ENCODE data around the gene KHNYN. TPM values are rescaled to one million over a fixed set of nuclear protein-coding genes. Genes with fewer than 3 reads are reported as not detected.

The KHNYN gene
- polyA plus RNA-seq, 1 experiment, result 19.7 TPM

DNA sequence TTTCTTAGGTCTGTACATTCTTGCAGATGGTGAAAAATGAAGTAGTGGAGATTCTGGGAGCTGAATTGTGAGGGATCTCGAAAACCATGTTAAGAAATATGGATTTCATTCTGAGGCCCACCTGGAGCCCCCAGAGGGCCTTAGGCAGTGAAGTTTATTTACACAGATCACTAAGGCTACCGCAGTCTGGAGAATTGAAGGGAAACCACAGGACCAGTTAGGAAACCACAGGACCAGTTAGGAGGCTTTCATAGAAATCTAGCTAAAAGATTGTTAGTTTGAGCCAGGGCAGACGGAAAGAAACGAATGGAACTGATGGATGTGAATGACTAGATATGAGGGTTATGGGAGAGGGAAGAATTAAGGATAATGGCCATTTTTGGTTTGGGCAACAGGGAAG lies 7.5 kb upstream of the KHNYN start:
- Histone ChIP-seq H3K27me3 (ENCODE audit: control insufficient read depth, insufficient read depth, low read length) (peaks cover 2% of the 10 kb centered on the region; the same call in 1 of the 2 replicates), H3K4me3 (ENCODE audit: low read depth, low read length) (no peak overlapping the region), H3K36me3 (ENCODE audit: control insufficient read depth, insufficient read depth, low read length) (no peaks in the 10 kb centered on the region)
- ChIA-PET POLR2A (no interaction called here), CTCF (interaction anchor here (1.8 to 2.9 kb wide), 3 partner anchors 10 to 15 kb away, joined by 6 to 15 read pairs (median 6); no protein-coding TSS in a partner anchor)
- TF ChIP-seq, protein P1, sequence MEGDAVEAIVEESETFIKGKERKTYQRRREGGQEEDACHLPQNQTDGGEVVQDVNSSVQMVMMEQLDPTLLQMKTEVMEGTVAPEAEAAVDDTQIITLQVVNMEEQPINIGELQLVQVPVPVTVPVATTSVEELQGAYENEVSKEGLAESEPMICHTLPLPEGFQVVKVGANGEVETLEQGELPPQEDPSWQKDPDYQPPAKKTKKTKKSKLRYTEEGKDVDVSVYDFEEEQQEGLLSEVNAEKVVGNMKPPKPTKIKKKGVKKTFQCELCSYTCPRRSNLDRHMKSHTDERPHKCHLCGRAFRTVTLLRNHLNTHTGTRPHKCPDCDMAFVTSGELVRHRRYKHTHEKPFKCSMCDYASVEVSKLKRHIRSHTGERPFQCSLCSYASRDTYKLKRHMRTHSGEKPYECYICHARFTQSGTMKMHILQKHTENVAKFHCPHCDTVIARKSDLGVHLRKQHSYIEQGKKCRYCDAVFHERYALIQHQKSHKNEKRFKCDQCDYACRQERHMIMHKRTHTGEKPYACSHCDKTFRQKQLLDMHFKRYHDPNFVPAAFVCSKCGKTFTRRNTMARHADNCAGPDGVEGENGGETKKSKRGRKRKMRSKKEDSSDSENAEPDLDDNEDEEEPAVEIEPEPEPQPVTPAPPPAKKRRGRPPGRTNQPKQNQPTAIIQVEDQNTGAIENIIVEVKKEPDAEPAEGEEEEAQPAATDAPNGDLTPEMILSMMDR (IDR thresholded peaks at IDR 0.05; ENCODE audit: insufficient read depth, low read depth, low read length), result no peak
- DNase-seq (ENCODE audit: low read depth), result no peak

DNA sequence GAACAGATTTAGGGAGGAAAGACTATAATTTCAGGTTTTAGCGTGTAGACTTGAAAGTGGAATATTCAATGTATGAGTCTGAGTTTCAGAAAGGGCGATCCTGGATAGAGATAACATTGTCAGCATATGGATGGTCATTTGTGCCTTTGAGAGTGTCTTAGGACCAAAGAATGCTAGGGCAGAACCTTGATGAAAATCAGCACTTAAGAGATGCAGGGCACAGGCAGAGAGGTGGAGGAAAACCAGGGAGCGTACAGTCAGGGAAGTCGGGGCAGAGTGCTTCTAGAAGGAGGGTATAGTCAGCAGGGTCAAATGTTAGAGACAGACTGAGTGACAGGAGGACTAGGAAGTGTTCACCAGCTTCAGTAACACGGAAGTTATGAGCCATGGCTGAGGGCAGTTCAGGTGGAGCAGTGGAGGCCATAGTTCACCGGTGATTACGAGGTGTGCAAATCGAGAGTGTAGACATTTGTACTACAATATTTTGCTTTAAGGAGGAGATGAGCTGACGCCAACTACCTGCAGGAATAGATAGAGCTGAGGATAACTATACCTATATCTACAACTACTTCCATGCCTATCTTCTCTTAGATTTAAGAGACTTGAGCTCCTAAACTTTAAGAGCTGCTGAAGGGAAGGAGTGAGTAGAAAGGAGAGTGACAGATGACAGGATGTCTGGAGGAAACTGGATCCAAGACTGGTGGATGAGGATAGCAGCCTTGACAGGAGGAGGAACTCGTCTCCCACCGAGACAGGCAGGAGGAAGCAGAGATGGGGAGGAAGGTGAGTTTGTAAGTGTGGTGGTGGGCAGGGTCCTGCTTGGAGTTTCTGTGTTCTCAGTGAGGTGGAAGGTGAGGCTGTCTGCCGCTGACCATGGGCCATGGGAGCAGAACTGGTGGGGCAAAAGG lies 6.8 kb upstream of the KHNYN start:
- Histone ChIP-seq H3K4me3 (ENCODE audit: low read depth, low read length) (no peak overlapping the region), H3K27me3 (ENCODE audit: control insufficient read depth, insufficient read depth, low read length) (peaks cover 2% of the 10 kb centered on the region; the same call in 1 of the 2 replicates), H3K36me3 (ENCODE audit: control insufficient read depth, insufficient read depth, low read length) (no peaks in the 10 kb centered on the region)
- TF ChIP-seq, protein P1 (IDR thresholded peaks at IDR 0.05; ENCODE audit: insufficient read depth, low read depth, low read length), result no peak
- no peak for DNase-seq (ENCODE audit: low read depth)
- CTCF ChIA-PET, result interaction anchor here (0.7 to 4.3 kb wide), 6 partner anchors 9 to 180 kb away, joined by 3 to 33 read pairs (median 6); partner anchors contain the start of gene TINF2
- POLR2A ChIA-PET, result no interaction called here

DNA sequence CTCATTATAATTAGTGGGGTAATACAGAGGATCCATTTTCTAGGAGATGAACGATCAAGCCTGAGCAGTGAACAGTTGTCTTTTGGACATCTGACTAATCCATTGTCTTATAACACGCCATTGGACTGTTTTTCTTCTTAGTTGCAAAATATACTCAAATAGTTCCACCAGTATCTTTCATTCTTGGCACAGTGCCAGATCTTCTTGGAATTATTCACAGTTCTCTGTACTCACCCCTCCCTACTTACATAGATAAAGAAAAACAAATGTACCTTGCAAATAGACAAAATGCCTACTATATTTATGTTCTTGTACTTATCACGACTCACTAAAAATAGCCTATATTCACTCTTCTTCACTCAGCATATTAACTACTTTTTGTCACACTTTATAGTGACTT lies 4.0 kb upstream of the KHNYN start:
- H3K27me3 ChIP-seq (ENCODE audit: control insufficient read depth, insufficient read depth, low read length), result no peaks in the 10 kb centered on the region
- no peak for DNase-seq (ENCODE audit: low read depth)
- CTCF ChIA-PET, result interaction anchor here (1.3 to 4.3 kb wide), 4 partner anchors 11 to 183 kb away, joined by 4 to 33 read pairs (median 8); partner anchors contain the start of gene TINF2
- TF ChIP-seq, protein P1 (IDR thresholded peaks at IDR 0.05; ENCODE audit: insufficient read depth, low read depth, low read length), result no peak
- H3K4me3 ChIP-seq (ENCODE audit: low read depth, low read length), result no peak overlapping the region
- POLR2A ChIA-PET, result no interaction called here
- H3K36me3 ChIP-seq (ENCODE audit: control insufficient read depth, insufficient read depth, low read length), result peaks cover 1% of the 10 kb centered on the region

DNA sequence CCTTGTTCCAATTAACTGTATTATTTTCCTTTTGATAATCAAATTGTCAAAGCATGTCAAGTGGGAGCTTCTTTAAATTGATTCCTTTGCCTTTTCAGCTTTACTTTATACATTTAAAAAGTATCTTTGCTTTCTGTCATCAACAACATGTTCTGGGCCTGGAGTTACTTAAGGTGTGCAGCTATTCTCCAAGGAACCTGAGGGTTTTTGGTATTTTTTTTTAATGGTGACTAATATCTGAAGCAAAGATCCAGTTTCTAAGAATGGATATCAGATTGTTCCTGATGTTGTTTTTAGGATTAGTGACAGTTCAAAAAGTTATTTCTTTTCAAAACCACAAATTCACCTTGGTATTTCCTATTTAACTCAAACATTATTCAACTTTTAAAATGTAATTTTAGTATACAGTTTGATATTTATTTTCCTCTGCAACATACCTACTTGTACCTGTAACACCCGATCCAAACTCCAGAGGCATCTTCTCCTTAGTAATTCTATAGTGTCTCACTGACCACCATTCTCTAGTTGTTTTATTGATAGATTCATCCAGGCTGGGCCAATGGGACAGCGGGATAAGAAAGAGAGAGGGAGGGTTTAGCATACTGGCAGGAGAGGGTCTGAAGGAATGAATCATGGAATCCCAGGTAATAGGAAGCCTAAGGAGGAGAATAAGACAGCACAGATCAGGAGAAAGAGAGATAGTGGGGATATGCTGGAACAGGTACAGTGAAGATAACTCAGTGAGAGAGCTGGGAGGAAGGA lies 3.4 kb upstream of the KHNYN start:
- ChIA-PET CTCF (interaction anchor here (1.5 to 4.3 kb wide), 4 partner anchors 11 to 94 kb away, joined by 6 to 33 read pairs (median 8); no protein-coding TSS in a partner anchor), POLR2A (no interaction called here)
- Histone ChIP-seq H3K4me3 (ENCODE audit: low read depth, low read length) (no peak overlapping the region), H3K27me3 (ENCODE audit: control insufficient read depth, insufficient read depth, low read length) (no peaks in the 10 kb centered on the region), H3K36me3 (ENCODE audit: control insufficient read depth, insufficient read depth, low read length) (peaks cover 1% of the 10 kb centered on the region)
- no peak for DNase-seq (ENCODE audit: low read depth)
- TF ChIP-seq, protein P1 (IDR thresholded peaks at IDR 0.05; ENCODE audit: insufficient read depth, low read depth, low read length), result no peak
